ENCODE data around the gene BTK. TPM values are rescaled to one million over a fixed set of nuclear protein-coding genes. Genes with fewer than 3 reads are reported as not detected.

Gene BTK
- total and polyA plus RNA-seq, 5 experiments from 2014 or later: 0.12 to 9.8 (median 0.20) TPM

DNA sequence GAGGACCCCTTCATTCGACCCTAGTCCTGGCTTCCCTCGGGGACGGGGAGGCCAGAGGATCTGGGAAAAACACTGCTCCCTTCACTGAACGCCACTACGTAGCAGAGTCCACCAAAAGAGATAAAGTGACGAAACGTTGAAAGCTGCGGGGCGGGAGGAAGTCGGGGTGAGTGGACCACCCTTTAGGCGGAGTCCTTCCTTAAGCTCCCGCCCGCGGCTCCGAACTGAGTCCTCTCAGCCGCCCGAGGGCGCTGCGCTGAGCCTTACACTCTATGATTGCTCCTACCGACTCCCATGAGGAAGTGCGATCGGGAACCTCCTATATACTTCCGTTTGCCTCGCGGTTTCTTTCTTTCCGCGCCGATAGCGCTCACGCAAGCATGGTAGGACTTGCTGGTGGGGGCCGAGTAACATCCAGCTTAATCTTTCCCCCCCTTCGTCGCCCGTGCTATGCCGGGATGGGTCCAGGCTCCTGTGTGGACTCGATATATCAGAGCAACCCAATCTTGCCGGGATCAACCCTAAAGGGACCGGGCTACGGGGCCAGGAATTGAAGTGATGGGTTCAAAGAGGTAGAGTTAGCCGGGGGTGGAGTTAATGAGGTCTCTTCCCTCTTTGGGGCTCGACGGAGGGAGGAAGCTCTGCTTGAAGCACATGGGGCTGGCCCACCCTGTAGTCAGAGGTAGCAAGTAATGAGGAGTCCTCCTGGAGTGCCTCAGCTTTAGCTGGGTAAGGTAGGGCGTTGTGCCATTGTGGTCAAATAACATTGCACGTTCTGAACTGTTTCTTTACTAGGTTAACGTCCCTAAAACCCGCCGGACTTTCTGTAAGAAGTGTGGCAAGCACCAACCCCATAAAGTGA is 4.9 kb upstream of the BTK start, which contains the start of gene RPL36A:
TSS of gene RPL36A (plus strand) at position 348 of the 862 bp plus-strand sequence. CDS start at position 381, 33 bp downstream.
- Mint-ChIP-seq H3K9me3 (no peaks in the 10 kb centered on the region), H3K27ac (peak within 1 kb of the TSS; percentile 91 to 98 (median 96)), H3K4me1 (peaks cover 3 to 36% (median 27%) of the 10 kb centered on the region in 4 donors), H3K27me3 (no peaks in the 10 kb centered on the region), H3K36me3 (peaks cover 0 to 41% (median 0%) of the 10 kb centered on the region in 3 donors), H3K4me3 (peak within 1 kb of the TSS; percentile 88 to 95 (median 92))
- POLR2A ChIA-PET: interaction anchor here (0.6 to 1.9 kb wide), 8 partner anchors 11 to 768 kb away, joined by 3 to 17 read pairs (median 5); partner anchors contain the start of genes GLA, HNRNPH2, TIMM8A and ZMAT1
- ATAC-seq: peak; percentile 93
- peak; percentile 59 to 89 (median 72) for DNase-seq

DNA sequence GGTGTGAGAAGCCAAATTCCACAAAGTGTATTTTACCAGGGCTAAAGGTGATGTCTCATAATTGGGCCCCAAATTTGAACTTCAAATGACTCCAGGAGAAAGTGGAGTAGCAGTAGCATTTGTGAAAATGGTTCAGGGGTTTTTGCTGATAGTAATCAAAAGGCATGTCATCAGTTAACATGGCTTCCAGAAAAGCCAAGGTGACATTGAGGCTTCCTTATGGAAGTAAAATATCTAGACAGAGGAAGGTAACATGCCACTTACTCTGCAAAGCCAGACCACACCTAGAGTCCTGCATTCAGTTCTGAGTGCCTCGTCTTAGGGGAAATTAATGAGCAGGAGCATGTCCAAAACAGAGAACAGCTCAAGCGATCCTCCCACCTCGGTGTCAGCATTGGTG is 2.6 kb upstream of the BTK start:
- no peak for DNase-seq
- no peak for ATAC-seq
- no peak overlapping the region for H3K27ac Mint-ChIP-seq
- no peaks in the 10 kb centered on the region for H3K9me3 Mint-ChIP-seq
- H3K36me3 Mint-ChIP-seq: peaks cover 0 to 23% (median 0%) of the 10 kb centered on the region in 3 donors
- POLR2A ChIA-PET: no interaction called here
- H3K4me1 Mint-ChIP-seq: peaks cover 3 to 33% (median 24%) of the 10 kb centered on the region in 4 donors
- H3K27me3 Mint-ChIP-seq: no peaks in the 10 kb centered on the region
- no peak overlapping the region for H3K4me3 Mint-ChIP-seq

DNA sequence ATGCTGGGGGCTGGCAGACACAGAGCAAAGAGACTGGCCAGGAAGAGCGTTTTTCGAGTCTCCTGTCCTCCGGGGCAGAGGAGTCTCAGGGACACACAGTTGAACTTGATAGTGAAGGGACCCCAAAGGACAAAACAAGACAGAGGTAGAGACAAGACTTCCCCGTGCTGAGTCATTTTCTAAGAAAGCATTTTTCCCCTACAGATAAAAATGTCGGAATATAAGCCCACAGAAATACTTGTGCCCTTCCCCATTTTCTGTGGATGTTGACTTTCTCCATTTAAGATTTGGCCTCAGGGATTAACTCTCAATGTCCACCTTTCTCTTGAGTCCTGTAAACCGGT is 523 bp upstream of the BTK start:
- POLR2A ChIA-PET: no interaction called here
- peak overlapping the region in 1 of 10 donors; percentile 80 for H3K4me3 Mint-ChIP-seq
- ATAC-seq: no peak
- no peaks in the 10 kb centered on the region for H3K27me3 Mint-ChIP-seq
- peaks cover 3 to 23% (median 9%) of the 10 kb centered on the region in 4 donors for H3K4me1 Mint-ChIP-seq
- peaks cover 0 to 3% (median 0%) of the 10 kb centered on the region in 3 donors for H3K36me3 Mint-ChIP-seq
- H3K27ac Mint-ChIP-seq: peak overlapping the region in 3 of 10 donors; percentile 51 to 66 (median 51)
- no peaks in the 10 kb centered on the region for H3K9me3 Mint-ChIP-seq
- DNase-seq: no peak

DNA sequence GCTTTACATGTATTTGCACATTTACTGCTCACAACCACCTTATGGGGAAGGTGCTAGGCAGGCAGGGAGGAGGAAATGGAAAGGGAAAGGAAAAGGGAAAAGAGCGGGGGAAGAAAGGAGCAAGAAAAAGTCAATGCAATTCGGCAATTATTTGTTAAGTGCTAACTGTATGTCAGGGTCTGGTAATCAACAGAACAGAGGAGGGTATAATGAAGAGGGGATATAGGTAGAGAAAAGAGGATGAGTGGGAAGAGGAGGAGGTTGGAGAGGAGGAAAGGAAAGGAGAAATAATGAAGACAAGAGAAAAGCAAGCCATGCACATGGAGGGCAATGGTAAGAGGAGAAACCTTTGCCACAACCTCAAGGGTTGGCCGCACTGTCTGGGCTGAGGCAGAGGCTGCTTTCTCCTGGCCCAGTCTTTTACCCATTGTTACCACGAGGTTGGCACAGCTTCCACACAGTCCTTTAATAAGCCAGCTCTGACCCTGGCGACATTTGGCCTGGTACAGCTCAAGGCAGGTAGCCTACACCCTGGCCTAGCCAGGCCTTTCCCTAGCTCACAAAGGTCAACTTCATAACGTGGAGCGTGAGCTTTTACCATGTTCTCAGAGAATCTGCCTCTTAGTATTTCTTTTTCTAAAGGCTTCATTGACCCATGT is 836 bp downstream of the BTK start:
- no peaks in the 10 kb centered on the region for H3K9me3 Mint-ChIP-seq
- H3K4me1 Mint-ChIP-seq: peaks cover 0 to 10% (median 0%) of the 10 kb centered on the region in 4 donors
- no peak for DNase-seq
- H3K27me3 Mint-ChIP-seq: no peaks in the 10 kb centered on the region
- POLR2A ChIA-PET: no interaction called here
- no peaks in the 10 kb centered on the region for H3K36me3 Mint-ChIP-seq
- peak overlapping the region in 1 of 10 donors; percentile 80 for H3K4me3 Mint-ChIP-seq
- peak overlapping the region in 1 of 10 donors; percentile 66 for H3K27ac Mint-ChIP-seq
- ATAC-seq: no peak

DNA sequence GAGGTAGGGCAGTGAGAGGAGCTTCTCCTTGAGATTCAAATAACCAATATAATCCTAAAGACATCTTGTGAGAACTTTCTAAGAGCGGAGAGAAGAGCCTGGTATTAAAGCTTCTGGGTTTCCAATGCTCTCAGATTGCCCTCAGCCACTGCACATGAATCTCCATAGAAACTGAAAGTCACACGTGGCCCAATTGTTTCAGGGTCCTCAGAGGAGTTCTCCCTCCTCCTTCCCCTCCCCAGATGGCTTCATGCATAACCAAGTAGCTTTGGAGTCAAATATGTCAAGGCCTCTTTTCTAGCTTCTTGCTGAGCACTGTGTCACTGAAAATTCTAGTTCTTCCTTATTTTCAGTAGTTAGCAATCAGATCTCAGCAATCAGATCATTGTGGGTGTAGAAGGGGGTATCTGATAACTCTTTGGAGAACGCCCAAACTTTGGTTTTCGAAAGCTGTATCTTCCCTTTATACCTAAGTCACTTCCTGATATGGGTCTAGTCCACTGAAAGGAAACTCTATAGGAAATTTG is 2.2 kb downstream of the BTK start:
- peaks cover 0 to 3% (median 0%) of the 10 kb centered on the region in 5 donors for H3K27me3 Mint-ChIP-seq
- POLR2A ChIA-PET: no interaction called here
- ATAC-seq (no peak), DNase-seq (no peak)
- H3K9me3 Mint-ChIP-seq: no peaks in the 10 kb centered on the region
- H3K4me3 Mint-ChIP-seq: peak overlapping the region in 1 of 10 donors; percentile 52
- peak overlapping the region in 1 of 10 donors; percentile 51 for H3K27ac Mint-ChIP-seq
- no peaks in the 10 kb centered on the region for H3K36me3 Mint-ChIP-seq
- H3K4me1 Mint-ChIP-seq: peaks cover 0 to 12% (median 0%) of the 10 kb centered on the region in 4 donors

DNA sequence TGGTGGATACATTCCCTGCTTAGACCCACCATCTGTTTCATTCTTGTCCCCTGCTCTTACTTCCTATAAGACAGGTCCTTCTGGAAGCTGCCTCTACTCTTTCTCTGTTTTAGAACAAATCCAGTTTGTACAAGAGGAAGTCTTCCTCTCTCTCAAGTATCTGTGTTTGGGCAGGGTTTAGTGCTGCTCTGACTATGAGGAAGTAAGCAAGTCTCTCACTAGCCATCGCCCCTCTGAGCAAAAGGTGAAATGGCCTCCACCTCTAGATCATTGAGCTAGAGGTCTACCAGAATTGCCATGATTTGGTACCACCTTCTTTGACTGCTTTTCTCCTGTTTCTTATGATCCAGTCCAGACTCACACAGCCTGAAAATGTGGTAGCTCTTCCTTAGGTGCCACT is 8.4 kb downstream of the BTK start:
- Mint-ChIP-seq H3K27ac (peak overlapping the region in 1 of 10 donors; percentile 75), H3K4me1 (peaks cover 0 to 14% (median 0%) of the 10 kb centered on the region in 4 donors), H3K36me3 (no peaks in the 10 kb centered on the region), H3K27me3 (peaks cover 0 to 3% (median 0%) of the 10 kb centered on the region in 5 donors), H3K9me3 (no peaks in the 10 kb centered on the region), H3K4me3 (no peak overlapping the region)
- ATAC-seq: no peak
- DNase-seq: no peak
- POLR2A ChIA-PET: no interaction called here

DNA sequence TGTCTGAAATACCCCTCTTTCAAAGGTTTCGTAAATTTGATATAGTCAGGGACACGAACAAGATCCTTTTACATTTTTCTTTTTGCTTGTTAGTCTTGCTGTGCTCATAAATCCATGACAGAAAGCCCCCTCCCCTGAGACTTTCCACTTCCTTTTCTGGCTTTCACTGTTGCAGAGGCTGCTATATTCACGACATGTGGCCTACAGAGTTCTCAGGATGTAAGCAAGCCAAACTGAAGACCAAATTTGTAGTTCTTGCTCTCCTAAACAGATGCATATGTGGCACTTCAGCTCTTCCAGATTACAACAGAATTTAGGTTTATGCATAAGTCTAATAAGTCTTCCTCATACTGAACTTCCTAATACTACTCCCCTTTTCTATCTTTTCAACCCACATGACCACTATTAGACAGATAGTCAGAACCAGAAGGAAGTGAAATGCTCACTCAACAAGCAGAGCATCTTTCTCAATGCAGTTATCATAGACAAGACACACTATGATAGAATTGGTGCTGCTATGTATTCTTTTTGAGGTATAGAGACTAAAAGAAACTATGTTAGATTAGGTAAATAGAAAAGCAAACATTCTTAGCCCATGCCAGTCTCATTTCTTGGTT is 15.0 kb downstream of the BTK start:
- POLR2A ChIA-PET: no interaction called here
- H3K4me1 Mint-ChIP-seq: peaks cover 0 to 16% (median 0%) of the 10 kb centered on the region in 4 donors
- H3K27ac Mint-ChIP-seq: peak overlapping the region in 1 of 10 donors; percentile 13
- peak overlapping the region in 1 of 10 donors; percentile 25 for H3K4me3 Mint-ChIP-seq
- H3K9me3 Mint-ChIP-seq: no peaks in the 10 kb centered on the region
- DNase-seq (no peak), ATAC-seq (no peak)
- peaks cover 0 to 9% (median 0%) of the 10 kb centered on the region in 5 donors for H3K27me3 Mint-ChIP-seq
- no peaks in the 10 kb centered on the region for H3K36me3 Mint-ChIP-seq

DNA sequence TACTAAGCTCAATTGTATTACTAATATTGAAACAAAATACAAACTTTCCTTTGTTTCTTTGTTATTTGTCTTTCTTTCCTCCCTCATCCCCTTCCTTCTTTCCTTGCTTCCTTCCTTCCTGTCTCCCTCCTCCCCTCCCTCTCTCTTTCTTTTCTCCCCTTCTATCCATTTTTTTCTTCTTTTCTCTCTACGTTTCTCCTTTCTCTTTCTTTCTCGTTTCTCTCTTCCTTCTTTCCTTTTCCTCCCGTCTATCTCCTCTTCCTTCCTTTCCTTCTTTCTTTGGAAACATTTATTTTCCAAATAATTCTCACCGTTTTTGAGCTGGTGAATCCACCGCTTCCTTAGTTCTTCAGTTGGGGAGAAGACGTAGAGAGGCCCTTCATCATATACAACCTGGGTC is 16.3 kb downstream of the BTK start:
- DNase-seq (no peak), ATAC-seq (no peak)
- Mint-ChIP-seq H3K9me3 (no peaks in the 10 kb centered on the region), H3K36me3 (no peaks in the 10 kb centered on the region), H3K27ac (no peak overlapping the region), H3K4me1 (peaks cover 0 to 16% (median 0%) of the 10 kb centered on the region in 4 donors), H3K27me3 (peaks cover 0 to 9% (median 0%) of the 10 kb centered on the region in 5 donors), H3K4me3 (no peak overlapping the region)
- POLR2A ChIA-PET: no interaction called here

DNA sequence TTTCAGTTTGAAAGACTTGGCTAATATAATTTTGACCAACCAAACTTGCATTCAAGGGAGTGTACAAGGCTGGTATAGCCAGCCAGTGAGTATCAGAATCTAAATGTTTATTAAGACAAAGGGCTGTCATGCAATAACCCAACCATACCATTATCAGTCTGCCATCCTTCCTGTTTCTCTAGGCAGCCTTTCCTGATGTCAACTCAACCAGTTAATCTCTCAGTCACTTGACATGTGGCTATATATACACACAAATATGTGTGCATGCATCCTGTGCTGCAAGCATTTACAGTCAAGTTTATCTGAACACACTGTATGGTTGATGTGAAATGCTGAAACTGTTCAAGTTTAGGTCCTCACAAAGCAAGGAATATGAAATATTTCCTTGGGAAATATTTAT is 17.2 kb downstream of the BTK start:
- no peak for ATAC-seq

DNA sequence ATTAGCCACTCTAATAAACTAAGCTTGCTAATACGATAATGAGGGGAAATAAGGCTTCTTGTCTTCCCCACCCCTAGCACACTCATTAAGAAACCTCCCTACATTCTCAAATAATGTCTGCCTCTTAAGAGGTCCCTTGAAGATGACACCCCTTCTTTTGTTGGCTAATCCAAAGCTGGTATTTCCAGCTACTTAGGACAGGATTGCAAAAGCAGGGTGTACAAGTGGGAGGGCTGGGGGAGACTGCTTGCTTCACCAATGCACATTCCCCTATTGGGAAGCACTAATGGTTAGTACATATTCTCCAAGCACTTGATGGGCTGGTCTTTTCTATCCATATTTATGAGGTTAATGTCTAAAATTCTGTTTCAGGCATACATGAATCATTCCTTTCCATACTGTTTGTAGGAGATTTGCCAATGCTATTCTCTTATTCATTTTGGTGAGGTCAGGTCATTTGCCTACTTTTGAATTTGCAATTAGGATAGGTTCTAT is 20.6 kb downstream of the BTK start:
- POLR2A ChIA-PET: no interaction called here
- Mint-ChIP-seq H3K4me3 (no peak overlapping the region), H3K27me3 (peaks cover 0 to 9% (median 0%) of the 10 kb centered on the region in 5 donors), H3K36me3 (no peaks in the 10 kb centered on the region), H3K4me1 (peaks cover 0 to 8% (median 0%) of the 10 kb centered on the region in 4 donors), H3K27ac (no peak overlapping the region), H3K9me3 (no peaks in the 10 kb centered on the region)
- DNase-seq (no peak), ATAC-seq (no peak)

More for the DNA sequence above, 17.2 kb downstream of the BTK start:
- DNase-seq: no peak
- no peak overlapping the region for H3K27ac Mint-ChIP-seq
- POLR2A ChIA-PET: no interaction called here
- H3K36me3 Mint-ChIP-seq: no peaks in the 10 kb centered on the region
- peak overlapping the region in 1 of 10 donors; percentile 45 for H3K4me3 Mint-ChIP-seq
- H3K27me3 Mint-ChIP-seq: peaks cover 0 to 9% (median 0%) of the 10 kb centered on the region in 5 donors
- no peaks in the 10 kb centered on the region for H3K9me3 Mint-ChIP-seq
- H3K4me1 Mint-ChIP-seq: peaks cover 0 to 16% (median 0%) of the 10 kb centered on the region in 4 donors

DNA sequence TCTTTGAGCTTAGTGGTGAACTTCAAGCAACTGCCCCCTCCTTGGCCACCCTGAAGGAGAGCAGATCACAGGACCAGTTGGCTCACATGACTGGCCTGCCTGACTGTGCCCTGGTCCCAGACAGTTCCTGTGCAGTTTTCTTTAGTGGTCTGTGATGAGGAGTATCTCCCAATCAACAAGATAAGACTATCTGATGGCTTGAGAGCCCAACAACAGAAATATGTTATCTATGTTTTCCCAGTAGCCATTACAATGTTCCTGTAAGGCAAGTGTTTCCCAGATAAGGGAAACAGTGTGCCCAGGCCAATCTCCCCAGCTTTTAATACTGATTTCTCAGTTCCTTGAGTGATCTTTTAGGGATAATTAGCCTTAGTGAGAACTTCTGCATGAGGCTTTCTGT is 23.2 kb downstream of the BTK start:
- H3K27me3 Mint-ChIP-seq: peaks cover 0 to 1% (median 0%) of the 10 kb centered on the region in 5 donors
- H3K27ac Mint-ChIP-seq: no peak overlapping the region
- POLR2A ChIA-PET: no interaction called here
- peaks cover 0 to 5% (median under 1%) of the 10 kb centered on the region in 4 donors for H3K4me1 Mint-ChIP-seq
- no peaks in the 10 kb centered on the region for H3K36me3 Mint-ChIP-seq
- no peak overlapping the region for H3K4me3 Mint-ChIP-seq
- no peak for ATAC-seq
- no peak for DNase-seq
- no peaks in the 10 kb centered on the region for H3K9me3 Mint-ChIP-seq

DNA sequence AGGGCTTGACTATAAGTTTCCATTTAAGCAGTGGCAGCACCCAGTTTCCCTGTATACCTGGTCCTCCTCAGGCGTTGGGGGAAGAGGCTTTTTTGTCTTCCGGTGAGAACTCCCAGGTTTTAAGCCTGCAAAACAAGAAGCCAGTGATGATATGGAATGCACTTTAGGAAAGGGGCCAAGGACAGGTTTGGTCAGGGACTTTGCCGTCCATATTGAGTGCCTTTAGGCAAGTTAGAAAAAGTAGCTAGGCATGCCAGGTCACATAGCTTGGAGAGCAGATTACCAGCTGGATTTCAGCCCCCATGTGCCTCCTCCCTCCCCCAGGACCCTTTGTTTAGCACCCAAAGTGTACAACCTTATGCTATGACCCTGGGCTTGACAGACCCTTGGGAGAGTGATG is 23.9 kb downstream of the BTK start:
- POLR2A ChIA-PET: no interaction called here
- H3K9me3 Mint-ChIP-seq: no peaks in the 10 kb centered on the region
- H3K27ac Mint-ChIP-seq: no peak overlapping the region
- DNase-seq: no peak
- H3K36me3 Mint-ChIP-seq: no peaks in the 10 kb centered on the region
- peaks cover 0 to 5% (median under 1%) of the 10 kb centered on the region in 4 donors for H3K4me1 Mint-ChIP-seq
- no peak overlapping the region for H3K4me3 Mint-ChIP-seq
- H3K27me3 Mint-ChIP-seq: peaks cover 0 to 1% (median 0%) of the 10 kb centered on the region in 5 donors
- ATAC-seq: no peak
